BJ (cell line): Measurements from ENCODE around the gene DHFR. TPM values are rescaled to one million over a fixed set of nuclear protein-coding genes. Genes with fewer than 3 reads are reported as not detected.
A peak's percentile ranks its signal among the peaks of the same experiment; 100 is the strongest.

ENCODE experiments used
- CTCF ChIA-PET: fragments of 350-600 bp; formaldehyde crosslinking; extraction: SDS; loops from one replicate; lab custom pipeline; 2021; ENCODE audit warnings: antibody characterized with exemption, inconsistent platforms; lab: Yijun Ruan, JAX
- POLR2A ChIA-PET: fragments of 300-600 bp; sonication (Branson Sonifier 250); formaldehyde crosslinking; extraction: SDS; loops from one replicate; lab custom pipeline; 2021; ENCODE audit warnings: antibody characterized with exemption; lab: Charles Lee
- DNase-seq: peaks from one replicate; pipeline ENCODE4 v3.0.0-alpha.2; 2011; ENCODE audit warnings: low read depth
- H3K27me3 ChIP-seq: 2 replicates; pipeline ENCODE4 v1.6.0; 2011; ENCODE audit warnings: low read length; ENCODE audit not compliant: control insufficient read depth, insufficient read depth
- H3K36me3 ChIP-seq: 2 replicates; pipeline ENCODE4 v1.5.1; 2011; ENCODE audit warnings: low read length; ENCODE audit not compliant: control insufficient read depth, insufficient read depth
- H3K4me3 ChIP-seq: 2 replicates; pipeline ENCODE4 v1.5.1; 2011; ENCODE audit warnings: low read depth, mild to moderate bottlenecking, control low read depth, low read length
- polyA plus RNA-seq: library from polyadenylated mRNA; depleted of rRNA; stranded (reverse); fragments of >200 nt; gene quantifications from 2 replicates; pipeline ENCODE4 v1.2.3, GENCODE V29; 2011
- TF ChIP-seq, protein P1 (sequence below): IDR thresholded peaks from 2 replicates; pipeline ENCODE4 v1.5.1; 2011; ENCODE audit warnings: low read depth, mild to moderate bottlenecking, control low read depth, inconsistent platforms, low read length, moderate library complexity; ENCODE audit not compliant: insufficient read depth

Gene DHFR
- polyA plus RNA-seq, 1 experiment, result 15.7 TPM

DNA sequence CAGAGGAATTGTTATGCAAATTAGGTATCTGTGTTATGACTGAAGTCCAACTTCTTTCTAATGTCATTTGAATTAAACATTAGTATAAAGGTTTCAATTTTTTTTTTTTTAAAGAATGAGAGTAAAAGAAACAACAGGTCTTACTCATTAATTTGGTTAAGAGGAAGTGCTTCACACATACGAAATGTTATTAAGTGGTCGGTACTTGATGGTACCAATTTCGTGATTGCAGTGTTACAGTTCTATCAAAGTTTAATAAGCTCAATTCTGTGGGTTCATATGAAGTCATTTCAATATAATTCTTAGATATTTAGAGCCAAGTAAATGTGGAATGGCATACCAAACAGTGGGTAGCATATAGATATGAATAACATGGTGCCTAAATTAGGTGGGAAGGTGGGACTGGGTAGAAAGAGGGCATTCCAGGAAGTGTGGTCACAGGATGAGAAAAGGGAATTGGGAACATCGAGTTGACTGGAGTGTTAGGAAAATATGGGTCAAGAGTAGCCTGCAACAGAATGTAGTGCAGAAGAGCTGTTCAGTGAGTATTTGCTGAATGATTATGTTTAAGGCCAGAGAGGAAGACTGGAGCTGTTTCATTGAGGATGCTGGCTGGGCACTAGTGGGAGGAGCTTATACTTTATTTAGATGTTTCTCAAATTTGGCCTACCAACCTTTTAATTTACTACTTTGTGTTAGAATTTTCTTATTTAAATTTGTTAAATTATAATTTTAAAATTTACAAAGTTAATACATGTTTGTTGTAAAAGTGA, 34.1 kb upstream of the DHFR start:
- TF ChIP-seq, protein P1, sequence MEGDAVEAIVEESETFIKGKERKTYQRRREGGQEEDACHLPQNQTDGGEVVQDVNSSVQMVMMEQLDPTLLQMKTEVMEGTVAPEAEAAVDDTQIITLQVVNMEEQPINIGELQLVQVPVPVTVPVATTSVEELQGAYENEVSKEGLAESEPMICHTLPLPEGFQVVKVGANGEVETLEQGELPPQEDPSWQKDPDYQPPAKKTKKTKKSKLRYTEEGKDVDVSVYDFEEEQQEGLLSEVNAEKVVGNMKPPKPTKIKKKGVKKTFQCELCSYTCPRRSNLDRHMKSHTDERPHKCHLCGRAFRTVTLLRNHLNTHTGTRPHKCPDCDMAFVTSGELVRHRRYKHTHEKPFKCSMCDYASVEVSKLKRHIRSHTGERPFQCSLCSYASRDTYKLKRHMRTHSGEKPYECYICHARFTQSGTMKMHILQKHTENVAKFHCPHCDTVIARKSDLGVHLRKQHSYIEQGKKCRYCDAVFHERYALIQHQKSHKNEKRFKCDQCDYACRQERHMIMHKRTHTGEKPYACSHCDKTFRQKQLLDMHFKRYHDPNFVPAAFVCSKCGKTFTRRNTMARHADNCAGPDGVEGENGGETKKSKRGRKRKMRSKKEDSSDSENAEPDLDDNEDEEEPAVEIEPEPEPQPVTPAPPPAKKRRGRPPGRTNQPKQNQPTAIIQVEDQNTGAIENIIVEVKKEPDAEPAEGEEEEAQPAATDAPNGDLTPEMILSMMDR, result no peak
- Histone ChIP-seq H3K4me3 (no peak overlapping the region), H3K27me3 (no peaks in the 10 kb centered on the region), H3K36me3 (no peaks in the 10 kb centered on the region; the same call in 1 of the 2 replicates)
- CTCF ChIA-PET, result interaction anchor here (1.0 to 3.0 kb wide), 6 partner anchors 9 to 506 kb away, joined by 4 to 17 read pairs (median 4); no protein-coding TSS in a partner anchor
- DNase-seq, result no peak
- POLR2A ChIA-PET, result no interaction called here

DNA sequence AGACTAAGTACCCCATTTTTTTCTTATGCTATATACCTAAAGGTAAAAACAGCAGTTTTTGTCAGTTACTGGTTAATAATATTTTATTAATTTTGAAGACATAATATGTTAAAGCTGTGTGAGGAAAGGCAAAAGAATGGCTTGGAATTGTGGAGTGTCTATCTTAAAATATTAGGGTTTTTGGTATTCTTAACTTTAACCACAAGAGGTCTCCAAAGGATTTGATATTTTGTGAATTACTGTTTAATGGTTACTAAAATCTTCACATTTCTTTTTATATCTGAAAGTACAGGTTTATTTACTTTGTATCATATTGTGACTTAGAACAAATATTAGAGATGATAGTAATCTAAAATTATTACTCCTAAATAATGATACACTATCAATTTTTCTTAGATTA, 32.0 kb upstream of the DHFR start:
- Histone ChIP-seq H3K4me3 (no peak overlapping the region), H3K27me3 (no peaks in the 10 kb centered on the region), H3K36me3 (no peaks in the 10 kb centered on the region; the same call in 1 of the 2 replicates)
- CTCF ChIA-PET, result interaction anchor here (0.7 to 3.0 kb wide), 8 partner anchors 9 to 613 kb away, joined by 3 to 17 read pairs (median 4); no protein-coding TSS in a partner anchor
- no peak for DNase-seq
- POLR2A ChIA-PET, result no interaction called here
- TF ChIP-seq, protein P1, result peak; percentile 37; the same call in 1 of the 2 replicates

DNA sequence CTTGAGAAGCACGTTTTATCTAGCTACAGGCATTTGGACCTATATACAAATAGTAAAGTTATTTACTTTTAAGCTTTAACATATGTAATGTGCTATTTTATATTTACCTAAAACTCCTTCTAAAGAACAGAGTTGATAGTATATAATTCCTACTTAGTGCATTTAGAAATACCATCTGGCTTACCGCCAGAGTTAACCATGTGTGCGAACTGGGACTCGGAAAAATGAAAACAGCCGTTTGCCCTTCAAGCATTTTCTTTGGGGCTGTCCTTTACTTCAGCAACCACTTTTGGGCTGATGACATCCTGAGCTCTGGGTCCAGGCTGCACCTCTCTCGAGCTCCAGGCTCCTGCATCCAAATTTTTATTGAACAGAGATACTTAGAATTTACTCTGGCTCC, 21.9 kb upstream of the DHFR start:
- TF ChIP-seq, protein P1, result no peak
- no peak for DNase-seq
- Histone ChIP-seq H3K4me3 (no peak overlapping the region), H3K27me3 (no peaks in the 10 kb centered on the region), H3K36me3 (peaks cover 2% of the 10 kb centered on the region; the same call in 1 of the 2 replicates)
- POLR2A ChIA-PET, result no interaction called here
- CTCF ChIA-PET, result interaction anchor here (0.7 to 1.2 kb wide), 3 partner anchors 8 to 519 kb away, joined by 3 to 4 read pairs (median 3); no protein-coding TSS in a partner anchor

DNA sequence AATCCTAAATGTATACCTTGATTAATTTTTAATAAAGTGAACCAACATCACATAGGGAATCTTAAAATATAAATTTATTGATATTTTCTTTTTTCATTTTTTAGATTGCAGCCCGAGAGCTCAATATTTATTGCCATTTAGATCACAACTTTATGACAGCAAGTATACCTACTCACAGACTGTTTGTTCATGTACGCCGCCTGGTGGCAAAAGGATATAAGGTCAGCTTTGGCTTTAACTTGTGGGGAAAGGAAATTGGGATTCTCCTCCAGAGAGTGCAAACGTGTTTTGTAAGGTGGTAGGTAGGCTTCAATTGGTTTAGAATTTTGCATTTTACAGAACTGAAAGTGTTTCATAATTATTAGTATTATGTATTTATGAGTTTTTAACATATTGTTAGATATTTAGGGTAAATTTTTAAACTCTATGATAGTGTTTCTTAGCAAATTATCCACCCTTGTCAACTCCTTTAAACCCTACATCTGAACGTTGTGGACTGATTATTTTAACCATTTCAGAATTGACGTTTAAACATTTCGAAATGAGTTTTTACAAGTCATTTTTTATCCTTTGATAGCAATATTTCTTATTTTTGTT, 17.5 kb upstream of the DHFR start:
- TF ChIP-seq, protein P1, result peak; percentile 84
- POLR2A ChIA-PET, result interaction anchor here (0.6 kb wide), 1 partner anchor 581 kb away, joined by 6 read pairs; no protein-coding TSS in a partner anchor
- H3K36me3 ChIP-seq, result peaks cover 10% of the 10 kb centered on the region

More for the DNA sequence above, 17.5 kb upstream of the DHFR start:
- DNase-seq, result no peak
- Histone ChIP-seq H3K27me3 (no peaks in the 10 kb centered on the region), H3K4me3 (no peak overlapping the region)
- CTCF ChIA-PET, result interaction anchor here (0.6 to 4.7 kb wide), 7 partner anchors 10 to 753 kb away, joined by 3 to 24 read pairs (median 4); no protein-coding TSS in a partner anchor
